Measurements from ENCODE around the gene NANP.

The NANP gene

DNA sequence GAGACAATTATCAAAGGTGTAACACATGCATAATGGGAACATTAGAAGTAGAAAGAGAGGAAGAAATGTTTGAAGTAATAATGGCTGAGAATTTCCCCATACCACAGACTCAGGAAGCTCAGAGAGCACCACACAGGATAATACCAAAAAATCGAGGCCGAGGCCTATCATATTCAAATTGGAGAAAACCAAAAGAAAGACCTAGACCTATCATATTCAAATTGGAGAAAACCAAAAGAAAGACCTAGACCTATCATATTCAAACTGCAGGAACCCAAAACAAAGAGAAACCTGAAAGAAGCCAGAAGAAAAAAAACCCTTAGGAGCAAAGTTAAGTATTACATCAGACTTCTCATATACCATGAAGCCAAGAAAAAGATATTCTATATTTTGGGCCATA lies 56.5 kb downstream of the NANP start:
- DNase-seq: no peak

DNA sequence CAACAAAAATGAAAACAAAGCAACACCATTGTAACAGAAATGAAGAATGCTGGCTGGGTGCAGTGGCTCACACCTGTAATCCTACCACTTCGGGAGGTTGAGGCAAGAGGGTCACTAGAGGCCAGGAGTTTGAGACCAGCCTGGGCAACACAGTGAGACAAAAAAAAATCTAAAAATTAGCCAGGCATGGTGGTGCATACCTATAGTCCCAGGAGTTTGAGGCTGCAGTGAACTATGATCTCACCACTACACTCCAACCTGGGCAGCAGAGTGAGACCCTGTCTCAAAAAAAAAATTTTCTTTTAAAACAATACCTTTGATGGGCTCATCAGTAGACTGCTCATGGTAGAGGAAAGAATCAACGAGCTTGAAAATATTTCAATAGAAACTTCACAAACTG lies 57.0 kb downstream of the NANP start:
- DNase-seq: no peak

DNA sequence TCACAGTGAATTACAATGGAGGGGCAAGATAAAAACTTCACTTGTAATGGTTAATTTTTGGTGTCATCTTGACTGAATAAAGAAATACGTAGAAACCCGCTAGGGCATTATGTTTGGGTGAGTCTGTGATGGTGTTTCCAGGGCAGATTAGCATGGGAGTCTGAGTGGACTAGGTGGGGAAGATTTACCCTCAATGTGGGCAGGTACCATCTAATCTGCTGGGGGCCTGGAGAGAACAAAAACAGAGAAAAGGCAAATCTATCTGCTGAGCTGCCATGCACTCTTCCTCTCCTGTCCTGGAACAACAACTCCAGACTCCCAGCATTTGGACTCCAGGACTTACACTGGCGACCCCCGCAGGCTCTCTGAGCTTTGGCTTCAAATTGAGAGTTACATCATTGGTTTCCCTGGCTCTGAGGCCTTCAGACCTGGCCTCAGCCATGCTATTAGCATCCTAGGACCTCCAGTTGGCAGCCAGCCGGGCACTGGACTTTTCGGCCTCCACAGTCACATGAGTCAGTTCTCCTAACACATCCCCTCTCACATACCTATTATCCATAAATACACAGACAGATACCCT lies 58.1 kb downstream of the NANP start:
- DNase-seq: no peak

DNA sequence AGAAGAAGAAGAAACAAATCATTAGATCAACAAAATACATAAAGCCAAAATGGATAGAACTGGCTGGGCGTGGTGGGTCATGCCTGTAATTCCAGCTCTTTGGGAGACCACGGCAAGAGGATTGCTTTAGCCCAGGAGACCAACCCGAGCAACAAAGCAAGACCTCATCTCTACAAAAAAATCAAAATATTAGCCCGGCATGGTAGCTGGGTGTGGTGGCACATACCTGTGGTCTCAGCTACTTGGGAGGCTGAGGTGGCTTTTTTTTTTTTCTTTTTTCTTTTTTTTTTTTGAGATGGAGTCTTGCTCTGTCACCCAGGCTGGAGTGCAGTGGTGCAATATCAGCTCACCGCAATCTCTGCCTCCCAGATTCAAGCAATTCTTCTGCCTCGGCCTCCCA lies 59.9 kb downstream of the NANP start:
- DNase-seq: no peak

DNA sequence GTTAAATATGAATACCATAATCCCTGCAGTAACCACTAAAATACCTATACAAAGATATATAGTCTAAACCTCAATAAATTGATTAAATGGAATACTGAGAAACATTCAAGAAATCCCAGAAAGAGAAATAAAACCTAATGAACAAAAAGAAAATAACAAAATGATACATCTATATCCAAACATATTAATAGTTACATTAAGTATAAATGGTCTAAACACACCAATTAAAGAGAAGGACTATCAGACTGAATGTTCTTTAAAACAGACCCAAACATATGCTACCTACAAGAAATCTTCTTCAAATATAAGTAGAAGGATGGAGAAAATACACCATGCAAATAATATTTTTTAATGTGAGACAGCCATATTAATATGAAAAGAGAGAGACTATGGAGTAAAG lies 60.5 kb downstream of the NANP start:
- no peak for DNase-seq
